Mucosa of gallbladder (tissue), 1 donor: ENCODE data around the gene DNAJB8. TPM values are rescaled to one million over a fixed set of nuclear protein-coding genes. Genes with fewer than 3 reads are reported as not detected.

ENCODE experiments used
- DNase-seq: peaks from one replicate; pipeline ENCODE4 v3.0.0-alpha.2; 2020; ENCODE audit warnings: low spot score
- total RNA-seq: library from RNA; stranded (reverse); gene quantifications from one replicate; pipeline ENCODE4 v1.2.1, GENCODE V29; 2021
- donor health status: DM: no; HTN: no; CAD: no.

The DNAJB8 gene
- total RNA-seq, 1 donor from 2014 or later = not detected

GRCh38 chr3:128493570-128494366 lies 27.1 kb upstream of the DNAJB8 start:
- DNase-seq = no peak

DNA sequence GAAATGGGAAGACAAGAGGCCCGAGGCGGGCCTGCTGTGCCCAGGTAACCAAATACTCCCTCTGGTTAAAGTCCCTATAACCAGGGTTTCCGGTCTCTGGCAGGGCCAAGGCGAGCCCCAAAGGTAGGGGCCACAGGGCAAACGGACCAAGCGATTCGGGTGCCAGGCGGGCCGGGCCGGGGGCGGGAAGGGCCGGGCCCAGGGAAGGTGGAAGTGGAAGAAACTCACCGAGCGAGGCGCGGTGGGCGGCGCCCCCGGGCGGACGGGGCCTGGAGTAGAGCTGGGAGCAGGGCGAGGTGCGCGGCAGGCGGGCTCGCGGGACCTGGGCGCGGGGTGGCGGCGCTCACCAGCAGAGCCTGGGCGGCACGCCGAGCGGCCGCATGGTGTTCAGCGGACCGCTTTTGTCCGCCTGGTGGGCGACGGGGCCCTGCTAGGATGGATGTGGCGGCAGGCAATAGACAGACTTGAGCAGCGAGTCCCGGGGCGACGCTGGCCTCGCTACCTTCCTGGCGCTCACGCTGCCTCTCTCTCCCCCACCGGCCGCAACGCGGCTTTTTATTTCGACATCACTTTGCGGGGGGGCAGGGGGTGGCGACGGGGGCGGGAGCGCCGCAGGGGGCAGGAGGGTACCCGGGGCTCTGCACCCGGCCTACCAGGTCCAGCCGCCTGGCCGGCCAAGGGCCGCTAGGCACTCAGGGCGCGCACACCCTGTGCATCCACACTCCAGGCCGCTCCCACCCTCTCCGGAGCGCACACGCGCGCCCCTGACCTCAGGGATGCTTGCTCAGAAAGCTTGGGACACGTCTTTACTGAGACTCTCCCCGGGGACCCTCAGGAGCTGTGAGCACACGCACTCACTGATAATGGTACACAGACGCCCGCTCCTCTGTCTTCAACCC lies 26.2 kb upstream of the DNAJB8 start, which contains the start of gene GATA2:
Gene GATA2 (minus strand): TSS at position 531 of the 899 bp plus-strand sequence. CDS start 6,170 bp downstream, outside the sequence.
- no peak for DNase-seq

GRCh38 chr3:128491941-128492670 lies 25.4 kb upstream of the DNAJB8 start:
- DNase-seq = no peak

DNA sequence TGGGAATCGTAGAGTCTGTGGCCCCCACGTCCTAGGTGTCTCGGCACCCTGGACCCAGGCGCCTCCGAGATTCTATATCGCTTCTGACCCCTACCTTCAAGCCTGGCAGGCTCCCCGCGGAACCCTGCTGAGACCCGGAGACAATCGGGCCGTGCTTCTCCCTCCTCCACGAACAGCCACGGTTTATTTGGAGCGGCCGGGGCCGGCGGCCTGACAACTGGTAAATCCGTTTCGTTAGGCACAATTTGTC lies 24.9 kb upstream of the DNAJB8 start:
- no peak for DNase-seq

GRCh38 chr3:128490915-128491690 lies 24.4 kb upstream of the DNAJB8 start:
- no peak for DNase-seq

DNA sequence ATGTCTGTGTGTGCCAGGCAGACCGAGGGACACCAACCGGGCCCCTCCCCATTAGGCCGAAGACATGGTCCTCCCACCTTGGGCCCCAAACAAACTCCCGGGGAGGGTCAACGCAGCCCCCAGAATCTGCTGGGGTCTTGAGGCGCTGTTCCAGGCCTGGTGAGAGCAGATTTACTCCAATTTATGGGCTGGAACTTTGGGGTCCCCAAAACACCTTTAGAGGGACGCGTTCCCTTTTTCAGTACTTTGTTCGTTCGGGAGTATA lies 23.9 kb upstream of the DNAJB8 start:
- no peak for DNase-seq

GRCh38 chr3:128489927-128490649 lies 23.4 kb upstream of the DNAJB8 start:
- DNase-seq = no peak

DNA sequence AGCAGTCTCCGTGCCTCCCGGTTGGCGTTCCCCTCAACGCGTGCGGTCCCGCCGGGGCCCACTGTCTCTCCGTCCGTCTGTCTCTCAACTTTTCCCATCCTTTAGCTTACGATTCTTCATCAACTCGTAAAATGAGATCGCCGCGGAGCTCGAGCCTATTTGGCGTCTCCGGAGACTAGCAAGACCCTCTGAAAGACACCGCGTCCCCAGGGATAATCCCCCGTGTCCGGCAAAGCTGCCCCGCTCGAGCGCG lies 22.9 kb upstream of the DNAJB8 start:
- no peak for DNase-seq

DNA sequence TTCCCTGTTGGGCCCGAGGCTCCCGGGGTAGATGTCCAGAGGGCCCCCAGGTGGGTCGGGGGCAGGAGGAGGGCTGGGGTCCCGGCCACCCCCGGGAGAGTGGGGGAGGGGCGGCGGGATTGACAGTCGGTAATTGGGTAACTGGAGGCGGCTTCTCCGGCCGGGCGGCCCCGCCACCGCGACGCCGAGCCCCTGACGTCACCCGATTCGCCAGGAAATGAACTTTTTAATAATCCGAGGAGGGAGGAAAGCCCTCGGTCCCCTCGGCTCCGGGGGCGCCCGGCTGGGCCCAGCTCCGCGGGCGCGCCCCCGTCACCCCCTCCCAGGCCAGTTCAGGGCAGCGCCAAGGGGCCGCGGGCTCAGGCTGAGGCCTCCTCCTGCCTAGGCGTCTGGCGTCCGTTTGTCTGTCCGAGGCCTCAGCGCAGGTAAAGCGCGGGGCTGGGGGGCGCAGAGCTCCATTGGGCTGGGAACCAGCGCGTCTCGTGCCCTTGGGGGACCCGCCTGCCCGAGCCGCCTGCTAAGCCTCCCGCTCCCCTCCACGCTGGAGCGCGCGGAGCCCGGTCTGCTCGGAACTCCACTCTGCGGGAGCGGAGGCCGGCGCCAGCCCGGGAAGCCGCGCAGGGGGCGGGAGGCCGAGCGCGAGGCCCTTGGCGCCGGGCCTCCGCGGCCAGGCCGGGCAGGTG lies 22.4 kb upstream of the DNAJB8 start:
- peak; percentile 51 for DNase-seq

DNA sequence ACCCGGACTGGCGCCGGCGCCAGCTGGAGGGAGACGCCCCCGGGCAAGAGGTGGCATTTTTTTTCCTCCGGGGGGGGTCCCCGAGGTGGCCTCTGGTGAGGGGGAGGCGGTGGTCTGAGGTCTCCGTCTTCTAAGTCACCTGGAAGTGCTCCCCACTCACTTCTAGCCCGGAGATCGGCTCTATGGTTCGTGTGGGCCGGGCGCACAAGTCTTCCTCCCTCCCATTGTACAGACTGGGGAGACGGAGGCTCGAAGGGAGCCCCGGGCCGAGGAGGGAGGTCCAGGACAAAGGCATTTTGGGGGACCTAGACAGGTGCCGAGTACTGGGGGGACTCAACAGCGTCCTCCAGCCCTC lies 21.9 kb upstream of the DNAJB8 start:
- DNase-seq = no peak

DNA sequence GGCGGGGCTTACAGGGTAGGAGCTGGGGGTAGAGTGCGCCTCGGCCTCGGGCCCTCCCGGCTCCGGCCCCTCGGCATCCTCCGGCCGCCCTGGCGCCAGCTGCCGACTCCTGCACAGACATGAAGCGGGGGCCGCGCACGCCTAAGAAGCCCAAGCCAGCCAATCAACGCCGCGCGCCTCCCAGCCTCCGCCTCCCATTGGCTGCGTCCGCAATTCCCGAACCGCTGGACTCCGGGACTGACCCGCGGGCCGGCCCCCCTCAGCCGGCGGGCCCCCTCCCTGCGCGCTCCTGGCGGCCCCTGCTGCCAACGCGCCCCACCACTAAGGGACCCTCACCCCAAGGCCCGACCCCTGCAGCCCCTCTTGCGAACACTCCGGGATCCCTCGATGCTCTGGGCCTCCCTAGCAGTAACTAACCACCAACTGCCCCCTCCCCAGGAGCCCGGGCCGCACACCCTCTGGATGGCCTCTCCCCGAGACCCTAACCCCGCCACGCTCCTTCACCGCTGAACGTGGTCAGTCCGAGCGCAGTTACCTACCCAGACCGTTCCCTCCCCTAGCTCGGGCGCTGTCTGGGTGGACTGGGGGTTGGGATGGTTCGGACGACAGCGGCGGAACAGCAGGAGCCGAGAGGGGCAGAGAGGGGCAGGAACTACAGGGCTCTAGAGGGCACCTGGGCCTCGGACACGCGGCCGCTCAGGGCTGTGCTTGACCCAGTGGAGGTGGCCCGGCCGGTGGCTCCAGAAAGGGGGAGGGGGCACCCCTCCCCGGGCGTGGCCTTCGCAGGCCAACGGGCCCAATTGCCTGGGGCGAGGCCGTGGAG lies 21.3 kb upstream of the DNAJB8 start:
- DNase-seq = peak; percentile 80

- DNase-seq = no peak
These were observed 20.8 kb upstream of the DNAJB8 start for GRCh38 chr3:128487538-128487812.

- no peak for DNase-seq
These were observed 20.2 kb upstream of the DNAJB8 start for GRCh38 chr3:128486681-128487537.

DNA sequence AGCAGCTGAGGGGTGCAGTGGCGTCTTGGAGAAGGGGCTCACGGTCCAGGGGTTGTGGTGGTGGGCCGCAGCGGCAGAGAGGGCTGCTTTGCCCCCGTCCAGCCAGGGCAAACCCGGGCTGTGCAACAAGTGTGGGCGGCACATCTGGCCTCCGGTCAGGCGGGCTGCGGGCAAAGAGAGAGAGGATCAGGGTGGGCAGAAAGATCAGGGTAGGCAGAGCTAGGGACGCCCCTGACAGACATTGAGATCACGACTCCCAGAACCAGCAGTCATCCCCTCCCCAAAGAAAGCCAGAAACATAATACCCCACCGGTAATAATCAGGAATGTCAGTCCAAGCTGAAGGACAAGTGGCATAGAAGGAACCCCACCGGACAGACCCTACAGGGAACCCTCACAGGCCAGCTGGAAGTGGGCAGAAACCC lies 19.5 kb upstream of the DNAJB8 start:
- no peak for DNase-seq

- no peak for DNase-seq
These were observed 18.9 kb upstream of the DNAJB8 start for GRCh38 chr3:128485282-128486204.

- no peak for DNase-seq
These were observed 18.0 kb upstream of the DNAJB8 start for GRCh38 chr3:128484404-128485281.
